ENCODE data around the gene ARHGDIB. TPM values are rescaled to one million over a fixed set of nuclear protein-coding genes. Genes with fewer than 3 reads are reported as not detected.

The ARHGDIB gene
- total and polyA plus RNA-seq, 12 donors = 28.3 to 196 (median 137) TPM

GRCh38 chr12:14892726-14893505, 68.5 kb downstream of the ARHGDIB start:
- Histone ChIP-seq H3K4me1 (replicated peaks in 1 of 2) (peaks cover 11 to 37% of the 10 kb centered on the region in 2 donors), H3K9me3 (replicated peaks in 1 of 3) (no peaks in the 10 kb centered on the region), H3K36me3 (replicated peaks in 1 of 2) (no peaks in the 10 kb centered on the region), H3K4me3 (no peak overlapping the region), H3K27ac (peak overlapping the region; percentile 25 to 76 (median 35)), H3K27me3 (no peaks in the 10 kb centered on the region)
- peak in 5 of 6 experiments; percentile 12 to 31 (median 29) for TF ChIP-seq CTCF (IDR thresholded peaks at IDR 0.05)
- no peak for TF ChIP-seq POLR2A (IDR thresholded peaks at IDR 0.05)
- intact Hi-C loops (cut with DNase I) = no loop called here
- peak; percentile 48 to 87 (median 68) for DNase-seq
- WGBS, 4 donors = 48 to 53% (median 49%) methylated on average over 7 of the region's 7 CpGs

Other genes starting within 250 kb of the ARHGDIB start
- 100 to 1,000 TPM in 1 of 9 donors, 10 to 100 TPM in 8; 11.5 to 103 (median 29.5) TPM for gene WBP11, start 158.1 kb downstream of the ARHGDIB start, total RNA-seq
- gene WBP11, start 158.1 kb downstream of the ARHGDIB start, polyA plus RNA-seq = 100 to 1,000 TPM in 1 of 3 donors, 10 to 100 TPM in 2; 16.6 to 112 (median 20.2) TPM
- gene C12orf60, start 157.9 kb downstream of the ARHGDIB start, total RNA-seq = 1 to 10 TPM; 2.6 to 9.3 (median 4.3) TPM
- 10 to 100 TPM in 1 of 3 donors, 1 to 10 TPM in 2; 3.1 to 12.5 (median 4.8) TPM for gene C12orf60, start 157.9 kb downstream of the ARHGDIB start, polyA plus RNA-seq
- under 1 TPM in 7 of 9 donors, not detected in 2; 0.11 to 0.41 (median 0.27) TPM for gene SMCO3, start 147.4 kb downstream of the ARHGDIB start, total RNA-seq
- gene SMCO3, start 147.4 kb downstream of the ARHGDIB start, polyA plus RNA-seq = under 1 TPM in 2 of 3 donors, not detected in 1; 0.20 to 0.24 TPM
- 10 to 100 TPM in 1 of 9 donors, 1 to 10 TPM in 6, under 1 TPM in 2; 0.22 to 15.2 (median 5.1) TPM for gene ART4, start 118.1 kb downstream of the ARHGDIB start, total RNA-seq
- 1 to 10 TPM in 1 of 3 donors, under 1 TPM in 2; 0.51 to 5.9 (median 0.88) TPM for gene ART4, start 118.1 kb downstream of the ARHGDIB start, polyA plus RNA-seq
- gene MGP, start 75.7 kb downstream of the ARHGDIB start, total RNA-seq = 1,000 to 10,000 TPM in 8 of 9 donors, 10 to 100 TPM in 1; 50.6 to 2,003 (median 1,303) TPM
- gene MGP, start 75.7 kb downstream of the ARHGDIB start, polyA plus RNA-seq = 1,000 to 10,000 TPM in 2 of 3 donors, 100 to 1,000 TPM in 1; 999 to 1,170 (median 1,064) TPM
- 1 to 10 TPM in 5 of 9 donors, under 1 TPM in 2, not detected in 2; 0.18 to 2.3 (median 1.1) TPM for gene ERP27, start 23.1 kb downstream of the ARHGDIB start, total RNA-seq
- gene ERP27, start 23.1 kb downstream of the ARHGDIB start, polyA plus RNA-seq = 1 to 10 TPM in 2 of 3 donors, under 1 TPM in 1; 0.34 to 3.0 (median 1.2) TPM
- gene PDE6H, start 11.4 kb upstream of the ARHGDIB start, total RNA-seq = 1 to 10 TPM in 2 of 9 donors, not detected in 7; 1.1 to 5.9 TPM
- 1 to 10 TPM in 1 of 3 donors, under 1 TPM in 1, not detected in 1; 0.48 to 1.9 TPM for gene PDE6H, start 11.4 kb upstream of the ARHGDIB start, polyA plus RNA-seq

All from adrenal gland (tissue), 12 donors.